PC-9 (cell line): ENCODE data around the gene PRKACG. TPM values are rescaled to one million over a fixed set of nuclear protein-coding genes. Genes with fewer than 3 reads are reported as not detected.

Experiments
- BruUV-seq: library from RNA; stranded (reverse); fragments of 400-500 nt; replicated peaks from 2 replicates; lab custom pipeline; 2021; lab: Mats Ljungman, UMichigan
- CTCF ChIA-PET: fragments of 300-600 bp; sonication (Branson Sonifier 250); formaldehyde crosslinking; loops from one replicate; lab custom pipeline; 2022; ENCODE audit warnings: antibody characterized with exemption; lab: Charles Lee
- POLR2A ChIA-PET: fragments of 300-600 bp; sonication (Branson Sonifier 250); formaldehyde crosslinking; loops from one replicate; lab custom pipeline; 2022; ENCODE audit warnings: antibody characterized with exemption; ENCODE audit not compliant: unreplicated experiment; lab: Charles Lee
- DNase-seq, 2 experiments: peaks; one replicate each; pipeline versions ENCODE4 v3.0.0 to v3.0.0-alpha.2; 2015 to 2022; ENCODE audit warnings: mixed read lengths in 1 of 2
- H2AFZ ChIP-seq: fragments of 200-600 bp; sonication (generic); 2 replicates; pipeline ENCODE4 v1.8.1; 2017; ENCODE audit warnings: antibody characterized with exemption
- H3F3A ChIP-seq: fragments of 200-600 bp; sonication (generic); 2 replicates; pipeline ENCODE4 v1.8.1; 2017; ENCODE audit warnings: antibody characterized with exemption, mild to moderate bottlenecking, low read depth; ENCODE audit not compliant: insufficient read depth
- H3K27ac ChIP-seq: fragments of 200-600 bp; sonication (generic); 2 replicates; pipeline ENCODE4 v1.6.1; 2016; ENCODE audit warnings: mixed run types
- H3K27me3 ChIP-seq: fragments of 200-600 bp; sonication (generic); 2 replicates; pipeline ENCODE4 v1.6.1; 2016; ENCODE audit warnings: low read depth, mixed run types; ENCODE audit not compliant: insufficient read depth
- H3K36me3 ChIP-seq: fragments of 200-600 bp; sonication (generic); 2 replicates; pipeline ENCODE4 v1.6.1; 2016; ENCODE audit warnings: low read depth, mixed run types
- H3K4me1 ChIP-seq: fragments of 200-600 bp; sonication (generic); replicated peaks from 2 replicates; pipeline ENCODE4 v1.6.1; 2016; ENCODE audit warnings: mixed run types; ENCODE audit not compliant: insufficient read depth
- H3K4me2 ChIP-seq: fragments of 200-600 bp; sonication (generic); 2 replicates; pipeline ENCODE4 v1.6.1; 2017; ENCODE audit warnings: mixed run types
- H3K4me3 ChIP-seq: fragments of 200-600 bp; sonication (generic); 2 replicates; pipeline ENCODE4 v1.6.1; 2016; ENCODE audit warnings: mixed run types
- H3K79me2 ChIP-seq: fragments of 200-600 bp; sonication (generic); 2 replicates; pipeline ENCODE4 v1.6.1; 2017; ENCODE audit warnings: low read depth, mixed run types
- H3K9me2 ChIP-seq: fragments of 200-600 bp; sonication (generic); 2 replicates; pipeline ENCODE4 v1.8.1; 2017; ENCODE audit warnings: mild to moderate bottlenecking; ENCODE audit not compliant: insufficient read depth
- H3K9me3 ChIP-seq: fragments of 200-600 bp; sonication (generic); 2 replicates; pipeline ENCODE4 v1.8.1; 2016; ENCODE audit warnings: low read depth; ENCODE audit not compliant: insufficient read depth
- H4K20me1 ChIP-seq: fragments of 200-600 bp; sonication (generic); 2 replicates; pipeline ENCODE4 v1.8.1; 2017; ENCODE audit not compliant: insufficient read depth
- EZH2 ChIP-seq: fragments of 200-600 bp; sonication (generic); IDR thresholded peaks from 2 replicates; pipeline ENCODE4 v1.8.0; 2017; ENCODE audit warnings: antibody characterized with exemption, low read depth
- intact Hi-C: fragments of 100-400 bp; cut with micrococcal nuclease; formaldehyde crosslinking; loops from one replicate; pipeline ENCODE4 v1.10.0; 2022; ENCODE audit not compliant: unreplicated experiment
- total RNA-seq: library from RNA; stranded (reverse); gene quantifications from 2 replicates; pipeline ENCODE4 v1.2.3, GENCODE V29; 2021
- TF ChIP-seq, protein P1 (sequence below): fragments of 200-600 bp; sonication (generic); conservative IDR thresholded peaks from 2 replicates; pipeline ENCODE4 v1.6.1; 2017; ENCODE audit warnings: mixed run types, antibody characterized with exemption, mild to moderate bottlenecking, moderate library complexity

Gene PRKACG
- total RNA-seq, 1 experiment from 2014 or later, result not detected

DNA sequence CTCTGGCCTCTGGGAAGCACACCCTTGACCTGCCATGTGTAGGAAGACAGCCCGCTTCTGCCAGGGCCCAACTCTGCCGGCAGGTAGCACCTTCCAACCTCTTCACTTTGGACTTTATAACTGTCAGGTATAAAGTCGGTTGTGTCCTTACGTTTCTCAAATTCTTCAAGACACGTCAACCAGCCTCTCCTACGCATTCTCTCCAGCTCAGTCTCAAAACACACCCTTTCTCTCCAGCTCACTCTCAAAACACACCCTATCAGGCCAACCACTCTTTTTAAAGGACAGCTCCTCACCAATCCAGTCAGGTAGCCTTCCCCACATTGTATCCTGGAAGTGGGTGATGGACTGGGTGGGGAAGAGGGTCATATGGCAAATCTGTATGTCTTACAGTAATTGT is 35.2 kb upstream of the PRKACG start:
- Histone ChIP-seq H3K9me3 (no peaks in the 10 kb centered on the region), H4K20me1 (no peaks in the 10 kb centered on the region; the same call in 1 of the 2 replicates), H3K27me3 (no peaks in the 10 kb centered on the region), H3K4me1 (0 out of 2 replicates have a peak, but pooled peaks cover 6% of the 10 kb centered on the region), H3F3A (peaks cover 5% of the 10 kb centered on the region; the same call in 1 of the 2 replicates), H3K9me2 (no peaks in the 10 kb centered on the region), H3K36me3 (no peaks in the 10 kb centered on the region), H2AFZ (no peak overlapping the region), H3K4me2 (no peak overlapping the region), H3K27ac (no peak overlapping the region), H3K79me2 (no peaks in the 10 kb centered on the region), H3K4me3 (no peak overlapping the region)
- CTCF ChIA-PET, result no interaction called here
- POLR2A ChIA-PET, result no interaction called here
- BruUV-seq, result no TSS peak
- DNase-seq, result no peak
- TF ChIP-seq EZH2, result no peak
- intact Hi-C loops, result no loop called here

DNA sequence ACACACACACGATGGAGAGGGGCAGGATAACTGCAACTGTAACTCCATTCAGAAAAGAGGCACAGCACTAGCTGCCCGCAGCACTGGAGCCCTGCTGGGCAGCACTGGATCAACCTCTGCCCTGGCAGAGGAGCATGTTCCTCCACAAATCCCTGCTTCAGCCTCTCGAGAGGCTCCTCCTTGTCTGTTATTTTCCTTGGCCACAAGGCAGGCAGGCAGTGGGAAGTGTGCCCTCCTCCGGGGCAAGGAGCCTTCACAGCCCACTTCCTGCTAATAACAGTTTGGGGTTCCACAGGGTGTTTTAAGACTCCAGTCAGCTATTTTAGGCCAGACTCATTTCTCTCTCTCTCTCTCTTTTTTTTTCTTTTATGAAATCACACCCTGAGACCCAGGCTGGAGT is 33.5 kb upstream of the PRKACG start:
- DNase-seq, result no peak
- Histone ChIP-seq H3K4me1 (0 out of 2 replicates have a peak, but pooled peaks cover 6% of the 10 kb centered on the region), H3K9me2 (no peaks in the 10 kb centered on the region), H3K27ac (no peak overlapping the region), H2AFZ (no peak overlapping the region), H4K20me1 (no peaks in the 10 kb centered on the region; the same call in 1 of the 2 replicates), H3K4me3 (no peak overlapping the region), H3K27me3 (no peaks in the 10 kb centered on the region), H3K79me2 (no peaks in the 10 kb centered on the region), H3K4me2 (no peak overlapping the region), H3K9me3 (no peaks in the 10 kb centered on the region), H3F3A (peaks cover 5% of the 10 kb centered on the region; the same call in 1 of the 2 replicates), H3K36me3 (no peaks in the 10 kb centered on the region)
- CTCF ChIA-PET, result no interaction called here
- POLR2A ChIA-PET, result no interaction called here
- intact Hi-C loops, result no loop called here
- no peak for TF ChIP-seq EZH2
- TF ChIP-seq, protein P1, sequence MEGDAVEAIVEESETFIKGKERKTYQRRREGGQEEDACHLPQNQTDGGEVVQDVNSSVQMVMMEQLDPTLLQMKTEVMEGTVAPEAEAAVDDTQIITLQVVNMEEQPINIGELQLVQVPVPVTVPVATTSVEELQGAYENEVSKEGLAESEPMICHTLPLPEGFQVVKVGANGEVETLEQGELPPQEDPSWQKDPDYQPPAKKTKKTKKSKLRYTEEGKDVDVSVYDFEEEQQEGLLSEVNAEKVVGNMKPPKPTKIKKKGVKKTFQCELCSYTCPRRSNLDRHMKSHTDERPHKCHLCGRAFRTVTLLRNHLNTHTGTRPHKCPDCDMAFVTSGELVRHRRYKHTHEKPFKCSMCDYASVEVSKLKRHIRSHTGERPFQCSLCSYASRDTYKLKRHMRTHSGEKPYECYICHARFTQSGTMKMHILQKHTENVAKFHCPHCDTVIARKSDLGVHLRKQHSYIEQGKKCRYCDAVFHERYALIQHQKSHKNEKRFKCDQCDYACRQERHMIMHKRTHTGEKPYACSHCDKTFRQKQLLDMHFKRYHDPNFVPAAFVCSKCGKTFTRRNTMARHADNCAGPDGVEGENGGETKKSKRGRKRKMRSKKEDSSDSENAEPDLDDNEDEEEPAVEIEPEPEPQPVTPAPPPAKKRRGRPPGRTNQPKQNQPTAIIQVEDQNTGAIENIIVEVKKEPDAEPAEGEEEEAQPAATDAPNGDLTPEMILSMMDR, result no peak
- no TSS peak for BruUV-seq

DNA sequence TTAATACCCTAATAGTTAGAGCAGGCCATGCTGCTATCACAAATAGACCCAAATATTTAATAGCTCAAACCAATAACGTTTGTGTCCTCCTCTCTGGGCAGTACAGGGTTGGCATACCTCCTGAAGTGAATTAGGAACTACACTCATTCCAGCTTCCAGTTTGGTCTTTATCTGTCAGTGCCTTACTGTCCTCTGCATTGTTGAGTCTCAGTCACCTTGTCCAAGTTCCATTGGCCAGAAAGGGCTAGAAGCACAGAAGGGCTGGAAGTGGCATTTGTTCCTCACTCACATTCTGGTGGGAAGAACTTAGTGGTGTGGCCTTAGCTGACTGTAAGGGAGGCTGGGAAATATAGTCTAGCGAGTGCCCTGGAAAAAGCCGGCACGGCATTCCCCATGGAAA is 32.8 kb upstream of the PRKACG start:
- H3K79me2 ChIP-seq, result no peaks in the 10 kb centered on the region
- BruUV-seq, result no TSS peak
- no peak overlapping the region for H2AFZ ChIP-seq
- DNase-seq, result no peak
- ChIA-PET POLR2A (no interaction called here), CTCF (no interaction called here)
- H3K36me3 ChIP-seq, result no peaks in the 10 kb centered on the region
- TF ChIP-seq EZH2, result no peak
- H3K4me3 ChIP-seq, result no peak overlapping the region
- no peaks in the 10 kb centered on the region; the same call in 1 of the 2 replicates for H4K20me1 ChIP-seq
- intact Hi-C loops, result no loop called here
- no peak overlapping the region for H3K27ac ChIP-seq
- 0 out of 2 replicates have a peak, but pooled peaks cover 6% of the 10 kb centered on the region for H3K4me1 ChIP-seq
- H3K4me2 ChIP-seq, result no peak overlapping the region
- H3K9me2 ChIP-seq, result no peaks in the 10 kb centered on the region
- no peaks in the 10 kb centered on the region for H3K9me3 ChIP-seq
- no peaks in the 10 kb centered on the region for H3K27me3 ChIP-seq
- H3F3A ChIP-seq, result peaks cover 5% of the 10 kb centered on the region; the same call in 1 of the 2 replicates

DNA sequence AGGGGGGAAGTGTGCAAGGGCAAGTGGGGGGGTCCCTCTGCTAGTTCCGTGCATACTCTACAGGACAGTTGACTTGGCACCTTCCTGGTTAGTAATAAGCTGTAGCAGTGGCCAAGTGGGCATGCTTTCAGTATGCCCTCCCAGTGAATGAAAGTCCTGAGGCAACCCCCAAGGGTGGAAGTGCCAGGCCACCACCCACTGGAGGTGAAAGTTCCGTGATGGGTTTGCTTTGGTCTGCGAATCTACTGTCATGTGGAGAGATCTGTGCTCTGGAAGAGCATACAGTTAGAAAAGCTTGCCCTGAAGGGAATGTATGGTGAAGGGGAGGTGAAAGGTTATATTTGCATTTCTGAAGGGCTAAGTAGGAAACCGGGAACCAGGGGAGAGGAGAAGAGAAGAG is 31.9 kb upstream of the PRKACG start:
- TF ChIP-seq EZH2, result no peak
- TF ChIP-seq, protein P1, result no peak
- intact Hi-C loops, result no loop called here
- CTCF ChIA-PET, result interaction anchor here (0.6 to 0.7 kb wide), 2 partner anchors 10 to 886 kb away, joined by 4 to 6 read pairs; no protein-coding TSS in a partner anchor

More for the DNA sequence above, 31.9 kb upstream of the PRKACG start:
- no peaks in the 10 kb centered on the region for H3K9me2 ChIP-seq
- no peak for DNase-seq
- H3F3A ChIP-seq, result peaks cover 5% of the 10 kb centered on the region; the same call in 1 of the 2 replicates
- no peak overlapping the region for H3K4me3 ChIP-seq
- no peak overlapping the region for H3K27ac ChIP-seq
- H4K20me1 ChIP-seq, result no peaks in the 10 kb centered on the region; the same call in 1 of the 2 replicates
- 0 out of 2 replicates have a peak, but pooled peaks cover 6% of the 10 kb centered on the region for H3K4me1 ChIP-seq
- POLR2A ChIA-PET, result no interaction called here
- H3K36me3 ChIP-seq, result no peaks in the 10 kb centered on the region
- BruUV-seq, result no TSS peak
- H3K4me2 ChIP-seq, result no peak overlapping the region
- no peaks in the 10 kb centered on the region for H3K27me3 ChIP-seq
- H3K9me3 ChIP-seq, result no peaks in the 10 kb centered on the region
- H3K79me2 ChIP-seq, result peaks cover 4% of the 10 kb centered on the region; the same call in 1 of the 2 replicates
- no peak overlapping the region for H2AFZ ChIP-seq
